Non-pigmented ciliary epithelial cell (primary cell): Measurements from ENCODE around the gene ADIRF.
"Not testable (repeated sequence)": the region's sequence is repeated elsewhere in the genome, so short reads cannot be mapped to it uniquely, and the experiment has no call there.

Experiments
- DNase-seq: peaks from one replicate; pipeline ENCODE4 v3.0.0-alpha.2; 2010; ENCODE audit warnings: low read depth

ADIRF gene

GRCh38 chr10:86946213-86947155 lies 21.8 kb upstream of the ADIRF start:
- no peak for DNase-seq

GRCh38 chr10:86947806-86948205 lies 20.5 kb upstream of the ADIRF start:
- DNase-seq: not testable (repeated sequence)

- DNase-seq: no peak
Observed at GRCh38 chr10:86950349-86950748, 17.9 kb upstream of the ADIRF start.

GRCh38 chr10:86951184-86951761 lies 17.0 kb upstream of the ADIRF start:
- no peak for DNase-seq

GRCh38 chr10:86952106-86952505 lies 16.2 kb upstream of the ADIRF start:
- DNase-seq: no peak

- not testable (repeated sequence) for DNase-seq
Observed at GRCh38 chr10:86952697-86953096, 15.6 kb upstream of the ADIRF start.

- no peak for DNase-seq
Observed at GRCh38 chr10:86953747-86954680, 14.3 kb upstream of the ADIRF start.

- no peak for DNase-seq
Observed at GRCh38 chr10:86954681-86955500, 13.4 kb upstream of the ADIRF start.

GRCh38 chr10:86955501-86956194 lies 12.6 kb upstream of the ADIRF start:
- no peak for DNase-seq

- DNase-seq: no peak
Observed at GRCh38 chr10:86956195-86956847, 12.0 kb upstream of the ADIRF start.

GRCh38 chr10:86956848-86957448 lies 11.3 kb upstream of the ADIRF start:
- no peak for DNase-seq

GRCh38 chr10:86957471-86958115 lies 10.7 kb upstream of the ADIRF start, which contains the start of gene MMRN2:
TSS of gene MMRN2 (minus strand) at chr10:86957615. CDS start at chr10:86957541, 74 bp downstream.
- no peak for DNase-seq

GRCh38 chr10:86958116-86958900 lies 10.0 kb upstream of the ADIRF start, which contains the start of gene SNCG:
TSS of gene SNCG (plus strand) at chr10:86958599. CDS start at chr10:86958698, 99 bp downstream.
- DNase-seq: no peak

GRCh38 chr10:86958901-86959736 lies 9.2 kb upstream of the ADIRF start:
- DNase-seq: no peak

GRCh38 chr10:86959737-86960002 lies 8.6 kb upstream of the ADIRF start:
- no peak for DNase-seq

GRCh38 chr10:86960003-86960862 lies 8.0 kb upstream of the ADIRF start:
- DNase-seq: no peak
